ENCODE data around the gene GEMIN7. TPM values are rescaled to one million over a fixed set of nuclear protein-coding genes. Genes with fewer than 3 reads are reported as not detected.

GEMIN7 gene
- 22.5 and 27.1 TPM in 2 replicates for total RNA-seq

GRCh38 chr19:45079063-45079910 is at the start of gene GEMIN7:
Gene GEMIN7, plus strand, starts transcription at chr19:45079260. Its CDS starts 10,855 bp downstream, at chr19:45090115.

GRCh38 chr19:45038931-45039893 is 39.8 kb upstream of the GEMIN7 start, which contains the start of gene CLASRP:
Gene CLASRP, plus strand, starts transcription at chr19:45039045. Its CDS starts 1,168 bp downstream, at chr19:45040213.

GRCh38 chr19:45076029-45076850 is 2.8 kb upstream of the GEMIN7 start, which contains the start of gene ZNF296:
Gene ZNF296, minus strand, starts transcription at chr19:45076478. Its CDS starts 105 bp downstream, at chr19:45076373.

GRCh38 chr19:45092747-45093678 is 14.0 kb downstream of the GEMIN7 start, which contains the start of gene PPP1R37:
Gene PPP1R37, plus strand, starts transcription at chr19:45093179. Its CDS starts 147 bp downstream, at chr19:45093326.

Small RNA genes lying within 50 kb of the gene (small RNA-seq; reads per million reads assigned to genes)
- not detected for gene RNU6-611P

Other genes with a start within 250 kb of the GEMIN7 start
- 89.5 and 108 TPM in 2 replicates for gene NECTIN2, start 233.0 kb upstream of the GEMIN7 start, total RNA-seq
- gene TOMM40, start 188.0 kb upstream of the GEMIN7 start, total RNA-seq: 57.4 and 71.2 TPM in 2 replicates
- gene APOE, start 173.5 kb upstream of the GEMIN7 start, total RNA-seq: 0.40 and 0.65 TPM in 2 replicates
- 0.66 and 1.2 TPM in 2 replicates for gene APOC1, start 164.7 kb upstream of the GEMIN7 start, total RNA-seq
- gene APOC4, start 137.0 kb upstream of the GEMIN7 start, total RNA-seq: not detected in 2 replicates
- not detected in 2 replicates for gene APOC2, start 133.2 kb upstream of the GEMIN7 start, total RNA-seq
- gene CLPTM1, start 123.9 kb upstream of the GEMIN7 start, total RNA-seq: 43.8 and 54.0 TPM in 2 replicates
- 4.8 and 6.7 TPM in 2 replicates for gene RELB, start 77.8 kb upstream of the GEMIN7 start, total RNA-seq
- 22.2 and 25.1 TPM in 2 replicates for gene CLASRP, start 40.2 kb upstream of the GEMIN7 start, total RNA-seq
- gene ZNF296, start 2.8 kb upstream of the GEMIN7 start, total RNA-seq: 0.40 and 0.65 TPM in 2 replicates
- gene PPP1R37, start 13.9 kb downstream of the GEMIN7 start, total RNA-seq: 27.6 and 31.0 TPM in 2 replicates
- under 0.01 and 0.22 TPM in 2 replicates for gene NKPD1, start 81.7 kb downstream of the GEMIN7 start, total RNA-seq
- 2.4 and 5.2 TPM in 2 replicates for gene TRAPPC6A, start 99.0 kb downstream of the GEMIN7 start, total RNA-seq
- 6.7 and 8.4 TPM in 2 replicates for gene BLOC1S3, start 99.5 kb downstream of the GEMIN7 start, total RNA-seq
- gene EXOC3L2, start 166.1 kb downstream of the GEMIN7 start, total RNA-seq: 1.2 and 1.7 TPM in 2 replicates
- gene MARK4, start 172.0 kb downstream of the GEMIN7 start, total RNA-seq: 17.7 and 18.1 TPM in 2 replicates
- not detected in 2 replicates for gene CKM, start 243.6 kb downstream of the GEMIN7 start, total RNA-seq